Measurements from ENCODE around the gene RPUSD1.
"Not testable (repeated sequence)": the region's sequence is repeated elsewhere in the genome, so short reads cannot be mapped to it uniquely, and the experiment has no call there.

The RPUSD1 gene

DNA sequence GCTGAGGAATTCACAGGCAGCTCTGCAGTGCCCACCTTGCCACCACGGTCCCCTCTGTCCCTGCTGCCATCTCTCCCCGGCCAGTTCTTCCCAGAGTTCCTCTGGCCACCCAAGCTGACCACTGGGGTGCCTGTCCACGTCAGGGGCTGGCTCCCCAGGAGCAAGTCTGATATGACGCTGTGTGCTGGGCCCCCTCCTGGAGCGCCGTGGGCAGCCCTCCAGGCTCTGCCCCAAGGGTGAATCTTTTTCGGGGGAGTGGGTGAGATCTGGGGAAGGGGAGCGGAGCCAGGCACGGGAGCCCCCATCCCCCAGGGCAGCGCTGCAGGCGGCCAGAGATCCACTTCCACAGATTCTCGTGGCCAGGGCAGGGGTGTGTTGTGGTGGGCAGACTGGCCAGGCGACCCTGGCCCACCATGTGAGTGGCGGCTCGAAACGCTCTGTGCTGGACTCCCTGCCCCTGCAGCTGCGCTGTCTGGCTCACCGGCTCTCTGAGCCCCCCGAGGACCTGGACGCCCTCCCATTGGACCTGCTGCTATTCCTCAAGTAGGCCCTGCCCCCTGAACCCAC is 23.9 kb downstream of the RPUSD1 start:
- DNase-seq, result no peak

DNA sequence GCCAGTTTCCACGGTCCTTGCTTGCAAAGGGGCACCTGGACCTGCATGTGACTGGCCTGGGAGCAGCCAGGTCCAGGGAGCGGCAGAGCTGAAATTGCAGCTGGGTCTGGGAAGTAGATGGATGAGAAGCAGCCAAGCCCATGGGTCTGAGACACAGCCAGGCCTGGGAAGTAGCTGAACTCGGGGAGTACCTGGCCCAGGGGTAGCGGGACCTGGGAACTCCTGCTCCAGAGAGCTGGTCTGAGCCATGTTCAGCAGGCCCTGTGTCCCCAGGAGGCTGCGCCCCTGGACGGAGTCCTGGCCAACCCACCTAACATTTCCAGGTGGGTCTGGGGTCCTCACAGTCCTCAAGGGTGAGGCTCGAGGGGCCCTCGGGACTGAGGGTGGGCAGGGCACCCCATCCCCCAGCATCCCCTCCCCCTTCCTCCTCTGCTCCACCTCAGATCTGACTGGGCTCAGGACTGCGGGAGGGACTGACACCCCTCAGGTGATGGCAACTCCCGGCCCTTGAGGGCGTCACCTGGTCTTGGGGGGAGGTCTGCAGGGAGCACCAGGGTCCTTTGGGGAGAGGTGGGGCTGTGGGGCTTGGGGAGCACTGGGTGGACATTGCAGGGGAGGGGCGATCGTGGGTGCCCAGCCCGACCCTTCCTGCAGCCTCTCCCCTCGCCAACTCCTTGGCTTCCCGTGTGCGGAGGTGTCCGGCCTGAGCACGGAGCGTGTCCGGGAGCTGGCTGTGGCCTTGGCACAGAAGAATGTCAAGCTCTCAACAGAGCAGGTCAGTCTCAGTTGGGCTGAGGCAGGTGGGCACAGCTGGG is 24.6 kb downstream of the RPUSD1 start:
- no peak for DNase-seq

DNA sequence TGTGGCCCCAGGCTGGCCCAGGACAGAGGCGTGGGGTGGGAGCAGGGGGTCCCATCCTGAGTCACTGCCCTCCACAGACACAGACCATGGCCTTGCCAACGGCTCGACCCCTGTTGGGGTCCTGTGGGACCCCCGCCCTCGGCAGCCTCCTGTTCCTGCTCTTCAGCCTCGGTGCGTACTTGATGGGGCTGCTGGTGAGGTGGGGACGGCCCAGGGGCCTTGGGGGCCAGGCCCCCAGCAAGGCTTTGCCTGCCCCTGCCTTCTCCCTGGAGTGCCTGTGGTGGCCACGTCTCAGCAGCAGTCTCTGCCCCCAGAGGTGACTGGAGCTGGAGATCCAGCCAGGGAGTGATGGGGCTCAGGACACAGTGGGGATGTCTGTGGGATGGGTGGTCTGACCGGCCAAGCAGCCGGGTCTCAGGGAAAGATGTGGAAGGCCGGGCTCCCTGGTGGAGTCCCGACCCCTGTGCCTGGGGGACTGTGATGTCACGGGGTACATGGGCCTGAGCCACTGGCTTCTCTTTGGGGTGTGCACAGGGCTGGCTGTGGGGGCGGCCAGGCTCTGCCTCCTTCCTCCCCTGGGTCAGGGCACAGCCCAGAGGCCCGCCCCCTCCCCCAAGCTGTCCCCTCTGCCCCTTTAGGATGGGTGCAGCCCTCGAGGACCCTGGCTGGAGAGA is 25.4 kb downstream of the RPUSD1 start:
- DNase-seq, result no peak

DNA sequence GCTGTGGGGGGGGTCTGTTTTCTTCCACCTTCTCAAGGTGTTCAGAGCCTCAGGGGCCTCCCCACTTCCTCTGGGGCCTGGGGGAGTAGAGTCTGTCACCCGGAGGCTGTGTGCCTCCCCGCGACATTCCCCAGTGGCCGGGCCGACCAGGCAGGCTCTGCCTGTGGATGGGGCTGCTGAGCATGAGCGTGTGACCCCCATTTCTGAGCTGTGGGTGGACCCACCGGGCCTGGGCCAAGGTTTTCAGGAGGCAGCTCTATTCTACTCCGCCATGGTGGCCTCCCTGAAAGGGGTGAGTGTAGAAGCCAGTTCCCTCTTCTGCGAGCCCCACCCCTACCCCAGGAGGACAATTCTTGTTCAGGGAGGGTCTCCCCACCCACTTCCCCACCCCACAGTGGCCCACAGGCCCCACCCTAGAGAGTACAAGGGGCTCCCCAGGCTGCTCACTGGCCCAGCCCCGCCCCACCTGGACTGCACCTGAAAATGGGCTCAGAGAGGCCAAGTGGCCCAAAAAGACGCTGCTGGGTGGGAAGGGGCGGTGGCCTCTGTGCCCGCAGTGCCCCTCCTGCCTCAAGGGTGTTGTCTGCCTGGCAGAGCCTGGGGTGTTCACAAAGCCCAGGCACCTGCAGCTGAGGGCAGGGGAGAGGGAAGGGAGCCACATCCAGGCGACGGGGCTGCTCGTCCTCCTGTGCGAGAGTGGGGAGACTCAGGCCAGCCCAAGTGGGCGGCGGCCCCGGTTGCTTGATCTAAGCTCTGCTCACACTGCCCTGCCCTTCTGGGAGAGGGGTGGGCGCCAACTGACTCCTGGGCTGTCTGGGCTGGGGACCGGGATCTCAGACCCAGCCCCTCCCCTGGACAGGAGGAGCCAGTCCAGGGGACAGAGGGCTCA is 26.3 kb downstream of the RPUSD1 start:
- DNase-seq, result no peak

DNA sequence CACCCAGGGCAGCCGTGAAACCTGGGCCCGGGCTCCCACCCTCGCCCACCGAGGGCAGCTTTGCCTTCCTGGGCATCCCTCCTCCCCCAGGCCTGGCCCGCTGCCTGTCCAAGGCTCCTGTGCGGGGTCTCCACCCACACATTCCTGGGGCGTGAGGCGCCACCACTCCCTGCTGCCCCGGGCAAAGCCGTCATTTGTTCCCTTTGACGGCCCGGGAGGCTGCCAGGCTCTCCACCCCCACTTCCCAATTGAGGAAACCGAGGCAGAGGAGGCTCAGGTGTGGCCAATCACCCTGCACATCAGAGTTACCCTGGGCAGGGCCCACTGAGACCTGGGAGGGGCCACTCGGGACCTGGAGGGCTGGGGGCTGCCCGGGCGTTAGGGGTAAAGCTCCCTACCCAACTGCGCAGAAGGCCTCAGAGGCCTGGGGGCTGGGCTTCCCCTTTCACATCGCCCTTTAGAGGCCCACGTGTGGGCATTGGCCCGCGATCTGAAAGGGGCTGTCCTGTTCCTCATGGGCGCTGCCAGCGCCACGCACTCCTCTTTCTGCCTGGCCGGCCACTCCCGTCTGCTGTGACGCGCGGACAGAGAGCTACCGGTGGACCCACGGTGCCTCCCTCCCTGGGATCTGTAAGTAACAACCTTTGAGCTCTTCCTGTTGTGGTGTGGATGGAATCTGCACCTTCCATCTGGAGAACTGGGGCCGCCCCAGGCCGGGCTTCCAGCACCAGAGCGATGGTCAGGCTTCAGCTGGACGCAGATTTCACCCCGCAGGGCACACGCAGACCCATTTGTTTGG is 27.4 kb downstream of the RPUSD1 start, which contains the start of gene MSLN:
MSLN (plus strand) TSS at position 190 of the 799 bp plus-strand sequence. CDS start 1,947 bp downstream, outside the sequence.
- DNase-seq, result no peak

DNA sequence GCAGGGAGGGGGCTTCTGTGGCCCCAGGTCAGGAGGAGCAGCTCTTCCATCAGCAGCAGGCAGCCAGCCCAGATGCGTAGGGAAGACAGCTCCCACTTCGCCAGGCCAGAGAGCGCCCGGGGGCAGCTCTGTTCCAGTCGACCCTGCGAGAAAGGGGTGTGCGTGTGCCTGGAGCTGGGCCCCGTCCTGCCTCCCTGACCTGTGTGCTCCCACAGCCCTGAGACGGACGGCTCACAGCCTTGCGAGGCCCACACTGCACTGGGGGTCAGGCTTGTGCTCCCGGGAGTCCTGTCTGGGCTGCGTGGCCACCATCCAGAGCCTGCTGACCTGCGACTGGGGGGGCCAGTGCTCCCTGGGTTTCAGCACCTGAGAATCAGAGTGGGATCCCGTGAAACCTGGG is 28.1 kb downstream of the RPUSD1 start:
- no peak for DNase-seq

DNA sequence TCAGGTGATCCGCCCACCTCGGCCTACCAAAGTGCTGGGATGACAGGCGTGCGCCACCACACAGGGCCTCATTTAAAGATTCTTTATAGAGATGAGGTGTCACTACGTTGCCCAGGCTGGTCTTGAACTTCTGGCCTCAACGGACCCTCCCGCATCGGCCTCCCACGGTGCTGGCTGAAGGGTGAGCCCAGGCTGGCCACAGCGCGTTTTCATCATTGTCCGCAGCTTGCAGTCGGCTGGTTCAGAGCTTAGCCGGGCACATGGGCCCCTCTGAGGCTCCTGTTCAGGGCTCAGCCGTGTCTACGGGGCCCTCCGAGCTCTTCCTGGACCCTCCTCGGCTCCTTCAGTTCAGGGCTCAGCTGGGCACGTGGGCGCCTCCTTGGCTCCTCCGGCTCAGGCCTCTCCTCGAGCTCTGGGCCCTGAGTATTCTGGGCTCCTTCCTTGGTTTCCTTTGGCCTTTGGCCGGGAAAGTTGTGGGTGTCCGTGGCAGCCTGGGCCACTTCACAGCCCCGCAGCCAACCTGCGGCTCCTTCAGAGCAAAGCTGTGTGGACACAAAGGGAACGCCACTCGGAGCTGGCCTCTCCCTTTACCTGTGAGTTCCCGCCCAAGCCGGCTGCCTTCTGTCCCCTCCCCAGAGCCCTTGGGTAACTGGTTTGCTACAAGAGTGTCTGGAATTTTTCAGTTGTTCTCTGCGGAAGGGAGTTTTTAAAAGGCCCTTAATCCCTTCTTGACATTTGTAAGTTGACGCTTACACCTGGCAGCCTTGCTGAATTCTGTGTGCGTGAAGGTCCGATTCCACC is 28.9 kb downstream of the RPUSD1 start:
- DNase-seq, result no peak

DNA sequence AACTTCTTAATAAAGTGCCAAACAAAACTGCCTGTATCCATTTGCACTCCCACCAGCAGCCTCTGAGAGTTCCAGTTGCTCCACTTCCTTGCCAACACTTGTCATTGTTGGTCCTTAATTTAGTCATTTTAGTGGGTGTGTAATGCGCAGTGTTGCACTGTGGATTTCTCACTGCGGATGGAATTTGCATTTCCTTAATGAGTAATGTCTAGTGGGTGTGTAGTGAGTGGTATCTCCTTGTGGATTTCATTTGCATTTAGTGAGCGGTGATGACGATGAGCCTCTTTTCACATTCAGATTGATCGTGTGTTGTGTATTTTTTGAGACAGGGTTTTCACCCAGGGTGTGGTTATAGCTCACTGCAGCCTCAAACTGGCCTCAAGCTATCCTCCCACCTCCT is 31.8 kb downstream of the RPUSD1 start:
- no peak for DNase-seq

DNA sequence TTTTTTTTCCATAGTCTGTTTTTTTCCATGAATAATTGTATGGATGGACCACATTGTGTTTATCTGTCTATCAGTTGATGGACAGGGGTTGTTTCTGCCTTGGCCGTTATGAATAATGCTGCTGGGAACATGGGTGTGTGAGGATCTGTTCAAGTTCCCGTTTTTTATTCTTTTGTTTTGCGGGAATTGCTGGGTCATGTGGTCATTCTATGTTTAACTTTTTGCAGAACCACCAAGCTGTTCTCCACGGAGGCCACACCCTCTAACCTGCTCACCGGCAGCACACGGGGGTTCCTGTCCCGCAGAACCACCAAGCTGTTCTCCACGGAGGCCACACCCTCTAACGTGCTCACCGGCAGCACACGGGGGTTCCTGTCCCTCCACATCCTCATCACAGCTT is 33.5 kb downstream of the RPUSD1 start:
- no peak for DNase-seq

DNA sequence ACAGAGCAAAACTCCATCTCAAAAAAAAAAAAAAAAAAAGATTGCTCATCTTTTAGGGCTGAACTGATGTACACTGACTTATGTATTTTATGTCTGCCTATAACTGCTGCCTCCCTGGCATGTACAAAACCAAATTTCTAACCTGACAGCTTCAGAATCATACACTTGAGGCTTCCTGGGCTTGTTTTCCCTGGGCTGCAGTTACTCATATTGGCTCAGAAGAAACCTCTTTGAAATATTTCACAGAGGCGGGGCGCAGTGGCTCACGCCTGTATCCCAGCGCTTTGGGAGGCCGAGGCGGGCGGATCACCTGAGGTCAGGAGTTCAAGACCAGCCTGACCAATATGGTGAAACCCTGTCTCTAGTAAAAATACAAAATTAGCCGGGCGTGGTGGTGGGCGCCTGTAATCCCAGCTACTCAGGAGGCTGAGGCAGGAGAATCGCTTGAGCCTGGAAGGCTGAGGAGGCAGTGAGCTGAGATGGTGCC is 34.0 kb downstream of the RPUSD1 start:
- DNase-seq, result not testable (repeated sequence)

DNA sequence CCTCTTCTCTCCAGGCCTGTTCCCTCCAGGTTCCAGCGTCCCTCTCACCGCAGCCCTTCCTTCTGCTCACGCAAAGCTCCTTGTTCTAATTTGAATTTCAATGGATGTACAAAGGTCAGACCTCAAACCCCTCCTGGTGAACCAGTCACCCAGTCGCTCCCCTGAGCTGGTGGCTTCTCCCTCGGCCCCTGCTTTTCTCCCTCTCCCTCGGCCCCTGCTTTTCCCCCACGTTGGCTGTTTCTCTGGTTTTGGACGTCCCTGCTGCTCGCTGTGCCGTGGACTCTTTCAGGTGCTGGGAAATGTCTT is 36.2 kb downstream of the RPUSD1 start:
- no peak for DNase-seq

DNA sequence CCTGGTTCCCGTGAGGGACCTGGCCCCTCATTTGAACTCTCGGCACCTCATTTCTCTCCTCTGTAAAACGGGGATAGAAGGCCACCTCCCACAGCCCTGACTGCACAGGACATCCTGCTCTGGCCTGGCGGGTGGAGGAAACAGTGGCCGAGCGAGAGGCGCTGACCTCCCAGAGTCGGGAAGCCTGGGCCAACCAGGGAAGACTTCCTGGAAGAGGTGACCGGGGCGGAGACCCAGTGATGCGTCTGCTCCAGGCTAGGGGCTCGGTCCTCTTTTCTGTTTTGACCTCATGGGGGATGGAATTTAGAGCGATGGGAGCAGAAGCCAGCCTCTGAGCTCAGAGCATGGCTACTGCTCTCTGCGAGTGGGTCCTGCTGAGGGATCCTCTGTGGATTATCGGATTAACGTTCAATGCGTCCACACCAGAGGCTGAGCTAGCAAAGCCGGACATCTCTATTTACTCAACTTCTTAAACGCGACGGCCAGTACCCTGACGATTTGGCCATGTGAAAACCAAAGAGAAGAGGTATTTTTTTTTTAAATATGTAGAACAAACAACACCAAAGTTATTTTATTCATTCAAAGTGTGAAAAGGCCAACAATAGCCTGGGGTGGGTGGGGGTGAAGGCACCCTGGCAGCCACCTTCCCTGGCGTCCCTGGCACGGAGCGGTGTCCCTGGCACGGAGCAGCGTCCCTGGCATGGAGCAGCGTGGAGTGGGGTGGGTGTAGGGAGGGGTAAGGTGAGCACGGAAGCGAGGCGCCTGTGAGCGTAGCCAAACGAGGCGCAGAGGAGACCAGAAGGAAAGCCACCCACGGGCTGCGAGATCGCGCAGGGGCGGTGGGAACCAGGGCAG is 36.8 kb downstream of the RPUSD1 start:
- no peak for DNase-seq

DNA sequence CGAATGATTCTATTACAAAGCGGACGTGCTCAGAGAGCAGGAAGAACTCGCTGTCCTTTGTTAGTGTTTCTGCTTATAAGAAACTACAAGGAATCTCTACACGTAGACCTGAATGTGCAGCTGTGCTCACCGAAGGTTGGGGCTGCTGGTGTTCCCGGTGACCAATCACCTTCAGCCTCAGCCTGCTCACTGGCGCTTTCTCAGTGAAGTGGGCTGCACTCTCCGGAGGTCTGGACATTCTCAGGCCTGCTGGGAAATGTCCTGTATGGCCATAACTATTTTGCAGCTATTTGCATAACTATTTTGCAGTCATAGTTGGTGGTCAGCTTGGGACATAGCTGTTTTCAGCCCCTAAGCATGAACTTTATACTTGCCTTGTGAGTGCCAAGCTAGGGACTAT is 37.7 kb downstream of the RPUSD1 start:
- DNase-seq, result no peak

DNA sequence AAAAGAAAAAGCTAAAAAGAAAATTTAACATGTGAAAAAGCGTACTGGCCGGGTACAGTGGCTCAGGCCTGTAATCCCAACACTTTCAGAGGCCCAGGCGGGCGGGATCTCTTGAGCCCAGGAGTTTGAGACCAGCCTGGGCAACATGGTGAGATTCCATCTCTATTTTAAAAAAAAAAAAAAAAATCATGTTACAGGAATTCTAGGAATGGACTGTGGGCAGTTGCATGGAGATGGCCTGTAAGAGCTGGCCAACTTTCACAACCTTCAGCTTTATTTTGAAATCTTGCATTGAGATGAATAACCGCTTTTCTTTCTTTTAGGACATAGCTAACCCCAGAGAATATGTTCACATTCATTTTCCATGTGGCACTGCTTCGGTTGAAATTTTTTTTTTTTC is 39.2 kb downstream of the RPUSD1 start:
- no peak for DNase-seq

DNA sequence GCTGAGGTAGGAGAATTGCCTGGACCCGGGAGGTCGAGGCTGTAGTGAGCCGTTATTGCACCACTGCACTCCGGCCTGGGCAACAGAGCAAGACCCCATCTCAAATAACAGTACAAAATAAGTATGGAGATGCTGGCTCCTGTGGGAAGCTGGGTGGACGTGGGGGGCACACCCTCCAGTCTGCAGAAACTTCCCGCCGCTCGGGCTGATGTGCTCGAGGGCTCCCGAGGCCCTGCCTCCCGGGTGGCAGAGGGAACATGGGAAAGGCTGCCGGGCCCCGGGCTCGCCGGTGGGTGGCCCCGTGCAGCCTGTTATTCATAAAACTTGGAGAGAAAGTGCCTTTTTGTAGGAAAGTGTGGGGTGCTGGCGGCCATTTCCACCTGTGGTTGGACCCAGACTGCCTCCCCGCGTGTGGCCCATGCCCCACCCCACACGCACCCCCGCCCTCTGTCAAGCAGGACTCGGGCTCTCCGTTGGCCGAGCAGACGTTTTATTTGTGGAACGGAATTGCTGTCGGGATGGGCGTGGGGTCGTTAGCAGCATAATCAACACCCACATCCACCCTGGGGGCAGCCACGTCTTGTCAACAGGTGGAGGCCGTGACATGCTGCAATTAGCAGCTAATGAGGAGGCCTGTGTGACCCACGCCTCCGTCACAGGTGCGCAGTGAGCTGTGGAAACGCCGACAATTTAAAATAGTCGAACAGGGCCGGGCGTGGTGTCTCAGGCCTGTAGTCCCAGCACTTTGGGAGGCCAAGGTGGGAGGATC is 40.0 kb downstream of the RPUSD1 start:
- no peak for DNase-seq

DNA sequence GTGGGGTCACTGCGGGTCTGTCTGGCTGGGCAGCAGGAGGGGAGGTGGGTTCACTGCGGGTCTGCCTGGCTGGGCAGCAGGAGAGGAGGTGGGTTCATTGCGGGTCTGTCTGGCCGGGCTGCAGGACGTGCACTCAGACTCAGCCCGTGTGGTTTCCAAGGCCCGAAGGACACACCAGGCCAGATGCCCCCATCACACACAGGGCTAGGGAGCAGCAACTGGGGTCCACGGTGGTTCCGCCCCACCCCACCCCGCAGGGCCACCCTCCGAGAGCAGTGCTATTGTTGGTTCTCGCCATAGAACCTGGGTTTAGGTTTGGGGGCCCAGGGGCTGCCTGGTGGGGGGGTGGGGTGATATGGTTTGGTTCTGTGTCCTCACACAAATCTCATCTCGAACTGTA is 41.5 kb downstream of the RPUSD1 start:
- DNase-seq, result no peak

DNA sequence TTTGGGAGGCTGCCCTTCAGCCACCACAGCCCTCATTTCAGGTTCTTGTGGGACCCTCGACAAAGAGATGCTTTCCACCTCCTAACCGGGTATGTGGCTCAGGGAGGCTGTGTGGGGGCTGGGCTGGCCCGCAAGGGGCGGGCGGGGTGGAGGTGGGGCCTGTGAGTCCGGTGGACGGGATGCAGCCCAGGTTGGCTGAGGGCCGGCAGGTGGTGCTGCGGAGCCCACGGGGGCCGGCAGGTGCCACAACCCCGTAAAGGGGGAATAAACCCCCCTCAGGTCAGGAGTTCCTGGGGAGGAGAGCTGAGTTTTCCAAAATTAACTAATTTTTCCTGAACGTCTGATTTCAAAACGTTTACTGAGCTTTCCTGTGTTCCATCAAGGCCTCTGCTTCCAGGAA is 42.4 kb downstream of the RPUSD1 start:
- DNase-seq, result no peak

DNA sequence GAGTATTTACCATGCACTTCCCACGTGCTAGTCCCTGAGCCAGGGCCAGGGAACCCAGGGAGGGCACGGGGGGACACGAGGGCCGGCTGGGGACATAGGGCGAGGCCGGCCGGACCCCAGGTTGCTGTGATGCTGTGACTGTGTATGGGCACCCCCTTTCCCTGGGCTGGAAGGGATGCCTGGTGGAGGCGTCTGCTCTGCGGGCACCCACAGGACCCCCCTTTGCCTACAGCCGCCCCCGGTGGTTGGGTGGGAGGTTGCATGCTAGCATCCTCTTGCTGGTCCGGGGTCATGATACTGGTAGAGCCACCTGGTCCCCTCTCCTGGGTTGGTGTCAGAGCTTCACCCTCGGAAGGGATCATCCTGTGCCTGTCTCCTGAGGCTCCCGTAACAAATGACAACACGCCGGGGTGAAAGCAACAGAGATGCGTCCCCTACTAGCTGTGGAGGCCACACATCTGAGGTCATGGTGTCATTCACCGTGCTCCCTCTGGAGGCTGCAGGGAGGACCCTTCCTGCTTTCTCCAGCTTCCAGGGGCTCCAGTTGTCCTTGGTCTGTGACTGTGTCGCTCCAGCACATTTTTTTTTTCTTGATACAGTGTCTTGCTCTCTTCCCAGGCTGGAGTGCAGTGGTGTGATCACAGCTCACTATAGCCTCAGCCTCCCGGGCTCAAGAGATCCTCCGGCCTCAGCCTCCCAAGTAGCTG is 44.2 kb downstream of the RPUSD1 start:
- no peak for DNase-seq

DNA sequence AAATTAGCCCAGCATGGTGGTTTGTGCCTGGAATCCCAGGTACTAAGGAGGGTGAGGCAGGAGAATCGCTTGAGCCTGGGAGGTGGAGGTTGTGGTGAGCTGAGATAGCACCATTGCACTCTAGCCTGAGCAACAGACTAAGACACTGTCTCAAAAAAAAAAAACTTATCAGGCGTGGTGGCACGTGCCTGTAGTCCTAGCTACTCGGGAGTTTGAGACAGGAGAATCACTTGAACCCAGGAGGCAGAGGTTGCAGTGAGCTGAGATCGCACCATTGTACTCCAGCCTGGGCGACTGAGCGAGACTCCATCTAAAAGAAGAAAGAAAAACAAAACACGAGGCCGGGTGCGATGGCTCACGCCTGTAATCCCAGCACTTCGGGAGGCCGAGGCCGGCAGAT is 45.3 kb downstream of the RPUSD1 start:
- not testable (repeated sequence) for DNase-seq

Measured in activated CD4-positive, alpha-beta T cell treated with anti-CD3 and anti-CD28 coated beads for 4 hours (primary cell).